AG10803 (cell line): ENCODE measurements around the gene OPRL1.
A peak's percentile ranks its signal among the peaks of the same experiment; 100 is the strongest.

Source experiments
- DNase-seq: peaks from one replicate; pipeline ENCODE4 v3.0.0; 2010; ENCODE audit warnings: low read depth
- H3K4me3 ChIP-seq: 2 replicates; pipeline ENCODE4 v1.5.1; 2011; ENCODE audit warnings: mild to moderate bottlenecking, low read length, control low read depth
- CTCF ChIP-seq: conservative IDR thresholded peaks from 2 replicates; pipeline ENCODE4 v1.5.1; 2011; ENCODE audit warnings: mild to moderate bottlenecking, low read length, control low read depth, inconsistent platforms

The OPRL1 gene

GRCh38 chr20:64052987-64053840 is 26.7 kb upstream of the OPRL1 start:
- DNase-seq = no peak
- no peak overlapping the region for H3K4me3 ChIP-seq
- no peak for TF ChIP-seq CTCF

- DNase-seq = no peak
- peak; percentile 14; the same call in 1 of the 2 replicates for TF ChIP-seq CTCF
- no peak overlapping the region for H3K4me3 ChIP-seq
These were observed 25.8 kb upstream of the OPRL1 start for GRCh38 chr20:64053841-64054661.

GRCh38 chr20:64055396-64055892 is 24.4 kb upstream of the OPRL1 start:
- no peak for DNase-seq
- no peak for TF ChIP-seq CTCF
- no peak overlapping the region for H3K4me3 ChIP-seq

- no peak overlapping the region for H3K4me3 ChIP-seq
- DNase-seq = no peak
- no peak for TF ChIP-seq CTCF
These were observed 23.8 kb upstream of the OPRL1 start for GRCh38 chr20:64055893-64056638.

- no peak overlapping the region for H3K4me3 ChIP-seq
- no peak for DNase-seq
- TF ChIP-seq CTCF = no peak
These were observed 23.3 kb upstream of the OPRL1 start for GRCh38 chr20:64056639-64056888.

GRCh38 chr20:64056889-64057627 is 22.8 kb upstream of the OPRL1 start:
- no peak for TF ChIP-seq CTCF
- no peak for DNase-seq
- no peak overlapping the region for H3K4me3 ChIP-seq
